Endothelial cell of umbilical vein (primary cell): ENCODE results near the gene DKK3. TPM values are rescaled to one million over a fixed set of nuclear protein-coding genes. Genes with fewer than 3 reads are reported as not detected.

Experiments
- BruUV-seq: library from RNA; stranded (reverse); fragments of 400-500 nt; replicated peaks from 2 replicates; lab custom pipeline; 2021; lab: Mats Ljungman, UMichigan
- CTCF ChIA-PET: fragments of 300-600, 350-600 bp; sonication (Branson Sonifier 250); formaldehyde crosslinking; loops from one replicate; lab custom pipeline; 2021; ENCODE audit warnings: antibody characterized with exemption, inconsistent platforms; lab: Charles Lee
- POLR2A ChIA-PET: fragments of 300-600, 350-600 bp; sonication (Branson Sonifier 250); formaldehyde crosslinking; loops from one replicate; lab custom pipeline; 2021; ENCODE audit warnings: antibody characterized with exemption, inconsistent platforms; lab: Charles Lee
- DNase-seq: peaks from one replicate; pipeline ENCODE4 v3.0.0-alpha.2; 2011; ENCODE audit warnings: low read depth, low spot score
- FAIRE-seq: peaks from 2 replicates; lab custom pipeline; 2011; peaks lifted over from hg19 to GRCh38; lab: Jason Lieb, UNC
- H2AFZ ChIP-seq: 2 replicates; pipeline ENCODE4 v1.6.0; 2012; ENCODE audit warnings: low read depth, low read length, control low read depth, inconsistent platforms
- H3K27ac ChIP-seq: 2 replicates; pipeline ENCODE4 v1.5.1; 2011; ENCODE audit warnings: low read depth, mild to moderate bottlenecking, control low read depth, low read length, moderate library complexity; ENCODE audit not compliant: insufficient read depth
- H3K27me3 ChIP-seq, 2 experiments: 2 replicates each; pipeline versions ENCODE4 v1.6.0 to v1.6.1; 2011; ENCODE audit warnings: low read length in 2 of 2, mixed read lengths in 1 of 2; ENCODE audit not compliant: control insufficient read depth in 2 of 2, insufficient read depth in 2 of 2
- H3K36me3 ChIP-seq, 2 experiments: 2 replicates in 1 of 2; 3 replicates in 1 of 2; pipeline ENCODE4 v1.5.1; 2011; ENCODE audit warnings: low read length in 2 of 2, mild to moderate bottlenecking in 1 of 2, moderate library complexity in 1 of 2; ENCODE audit not compliant: control insufficient read depth in 2 of 2, insufficient read depth in 2 of 2; ENCODE audit errors: extremely low read depth in 1 of 2
- H3K4me1 ChIP-seq: 3 replicates; pipeline ENCODE4 v1.5.1; 2011; ENCODE audit warnings: mild to moderate bottlenecking, low read length; ENCODE audit not compliant: control insufficient read depth, insufficient read depth; ENCODE audit errors: extremely low read depth
- H3K4me2 ChIP-seq: 2 replicates; pipeline ENCODE4 v1.6.1; 2011; ENCODE audit warnings: low read length, control low read depth, mixed read lengths; ENCODE audit not compliant: insufficient read depth
- H3K4me3 ChIP-seq, 3 experiments: fragments of 200-600 bp in 1 of 3; sonication (generic), shearing (Covaris generic) in 1 of 3; replicated peaks in 1 of 3; 2 replicates each; pipeline ENCODE4 v1.5.1; 2011 to 2016; ENCODE audit warnings: control low read depth in 3 of 3, low read length in 3 of 3, mild to moderate bottlenecking in 2 of 3, inconsistent platforms in 1 of 3, low read depth in 1 of 3, moderate library complexity in 1 of 3; ENCODE audit not compliant: insufficient read depth in 1 of 3
- H3K79me2 ChIP-seq: 2 replicates; pipeline ENCODE4 v1.6.0; 2012; ENCODE audit warnings: low read length, inconsistent platforms; ENCODE audit not compliant: control insufficient read depth, insufficient read depth
- H3K9ac ChIP-seq: replicated peaks from 2 replicates; pipeline ENCODE3; 2011; ENCODE audit warnings: low read length, control low read depth; ENCODE audit not compliant: insufficient read depth; ENCODE audit errors: extremely low read depth
- H3K9me1 ChIP-seq: replicated peaks from 3 replicates; pipeline ENCODE4 v1.6.0; 2011; ENCODE audit warnings: mild to moderate bottlenecking, low read length; ENCODE audit not compliant: control insufficient read depth, insufficient read depth; ENCODE audit errors: extremely low read depth
- H3K9me3 ChIP-seq: replicated peaks from 2 replicates; pipeline ENCODE4 v1.5.1; 2012; ENCODE audit warnings: low read length, inconsistent platforms; ENCODE audit not compliant: control insufficient read depth, insufficient read depth
- H4K20me1 ChIP-seq: replicated peaks from 2 replicates; pipeline ENCODE3; 2011; ENCODE audit warnings: mild to moderate bottlenecking, low read length; ENCODE audit not compliant: control insufficient read depth, insufficient read depth; ENCODE audit errors: extremely low read depth
- CTCF ChIP-seq, 2 donors: IDR thresholded peaks; 1 replicate in 1 of 2; 2 replicates in 1 of 2; pipeline ENCODE4 v1.5.1; 2011; ENCODE audit warnings: low read length in 2 of 2, mild to moderate bottlenecking in 2 of 2, moderate library complexity in 2 of 2, control low read depth in 1 of 2, inconsistent platforms in 1 of 2, low read depth in 1 of 2; ENCODE audit not compliant: insufficient read depth in 1 of 2; ENCODE audit errors: extremely low read depth in 1 of 2
- EZH2 ChIP-seq: IDR thresholded peaks from 2 replicates; pipeline ENCODE4 v1.6.1; 2012; ENCODE audit warnings: borderline replicate concordance, low read depth, mild to moderate bottlenecking, moderate library complexity, low read length, inconsistent platforms; ENCODE audit not compliant: severe bottlenecking
- FOS ChIP-seq: IDR thresholded peaks from 2 replicates; pipeline ENCODE4 v1.6.1; 2011; ENCODE audit warnings: mild to moderate bottlenecking, low read length, moderate library complexity, borderline replicate concordance; ENCODE audit not compliant: insufficient read depth
- GATA2 ChIP-seq: IDR thresholded peaks from 2 replicates; pipeline ENCODE4 v1.7.0; 2011; ENCODE audit warnings: low read depth, mild to moderate bottlenecking, moderate library complexity, mixed read lengths, low read length; ENCODE audit not compliant: insufficient read length, insufficient read depth
- JUN ChIP-seq: IDR thresholded peaks from 2 replicates; pipeline ENCODE4 v1.6.1; 2011; ENCODE audit warnings: borderline replicate concordance, low read depth; ENCODE audit not compliant: insufficient read length, insufficient read depth
- MAX ChIP-seq: IDR thresholded peaks from 2 replicates; pipeline ENCODE4 v1.6.1; 2011; ENCODE audit not compliant: insufficient read depth, insufficient read length
- MYC ChIP-seq: IDR thresholded peaks from one replicate; pipeline ENCODE4 v1.6.1; 2011; ENCODE audit warnings: mild to moderate bottlenecking, low read depth, low read length
- POLR2A ChIP-seq: IDR thresholded peaks from 2 replicates; pipeline ENCODE4 v1.6.1; 2012; ENCODE audit warnings: low read depth, mild to moderate bottlenecking, control low read depth, low read length
- POLR2AphosphoS5 ChIP-seq: IDR thresholded peaks from 2 replicates; pipeline ENCODE4 v1.6.1; 2012; ENCODE audit warnings: low read depth, mild to moderate bottlenecking, control low read depth, low read length, moderate library complexity; ENCODE audit not compliant: insufficient read depth
- dilution Hi-C: fragments of 300-500 bp; cut with MboI; formaldehyde crosslinking; loops from one replicate; pipeline ENCODE4 v1.15.0; 2019; ENCODE audit warnings: low sequenced_read_pairs; ENCODE audit not compliant: extremely low pct_ligation_motif_present
- intact Hi-C: fragments of 100-400 bp; cut with micrococcal nuclease; formaldehyde crosslinking; loops from one replicate; pipeline ENCODE4 v1.10.0; 2022
- polyA plus RNA-seq, 4 experiments: library from polyadenylated mRNA; depleted of rRNA in 3 of 4; stranded (reverse) in 3 of 4; unstranded in 1 of 4; fragments of >200 nt; gene quantifications; 2 replicates each; pipeline versions ENCODE4 v1.2.1 to v1.2.3, GENCODE V29; 2011 to 2012; ENCODE audit warnings: missing spikeins in 1 of 4
- total RNA-seq: library from RNA; stranded (reverse); gene quantifications from 2 replicates; pipeline ENCODE4 v1.2.3, GENCODE V29; 2021

DKK3 gene
- total and polyA plus RNA-seq, 2 donors (not counting 3 experiments of a cell fraction or from before 2014, with no cell fraction given), result 131 to 335 TPM

- POLR2A ChIA-PET, result interaction anchor here (0.5 to 0.6 kb wide), 2 partner anchors 35 to 46 kb away, joined by 3 to 5 read pairs; partner anchors contain the start of gene DKK3
Measured at GRCh38 chr11:12043959-12044791, 35.7 kb upstream of the DKK3 start.

More at GRCh38 chr11:12043959-12044791, 35.7 kb upstream of the DKK3 start:
- Histone ChIP-seq H3K4me2 (peak overlapping the region; percentile 32), H3K4me1 (peaks cover 41% of the 10 kb centered on the region), H4K20me1 (no peaks in the 10 kb centered on the region), H3K36me3 (no peaks in the 10 kb centered on the region), H3K27me3 (no peaks in the 10 kb centered on the region), H3K79me2 (no peaks in the 10 kb centered on the region), H3K27ac (peak overlapping the region; percentile 84), H3K9ac (peak overlapping the region; percentile 66), H3K9me3 (no peaks in the 10 kb centered on the region), H3K4me3 (no peak overlapping the region), H2AFZ (peak overlapping the region; percentile 76), H3K9me1 (no peaks in the 10 kb centered on the region)
- TF ChIP-seq GATA2 (peak; percentile 8), MYC (peak; percentile 99), POLR2AphosphoS5 (peak; percentile 84), EZH2 (no peak), POLR2A (no peak), FOS (peak; percentile 99), MAX (peak; percentile 99), CTCF (IDR thresholded peaks at IDR 0.05; ENCODE audit: extremely low read depth in 1 of 2, insufficient read depth in 1 of 2, low read depth in 1 of 2, low read length in 2 of 2) (peak; percentile 79 to 92), JUN (peak; percentile 99)
- intact Hi-C loops, result loop anchor here (1.0 to 10.0 kb wide), 9 partner anchors 39 to 851 kb away; no protein-coding TSS in a partner anchor
- CTCF ChIA-PET, result interaction anchor here (0.5 to 6.1 kb wide), 56 partner anchors 17 to 256 kb away, joined by 3 to 219 read pairs (median 5); partner anchors contain the start of genes DKK3, MICAL2 and USP47
- TSS peak; percentile 26 for BruUV-seq
- dilution Hi-C loops, result no loop called here
- peak; percentile 95 for DNase-seq
- peak; percentile 97 for FAIRE-seq
